GM10248 (cell line): Measurements from ENCODE around the gene NDUFS6.

Source experiments
- CTCF ChIA-PET: fragments of 300-600 bp; sonication (Branson Sonifier 250); formaldehyde crosslinking; extraction: SDS; loops from one replicate; lab custom pipeline; 2021; ENCODE audit warnings: antibody characterized with exemption; lab: Yijun Ruan, JAX
- POLR2A ChIA-PET: fragments of 350-650 bp; sonication (Branson Sonifier 250); formaldehyde crosslinking; extraction: SDS; loops from one replicate; lab custom pipeline; 2020; ENCODE audit warnings: antibody characterized with exemption; lab: Yijun Ruan, JAX
- DNase-seq: peaks from one replicate; pipeline ENCODE4 v3.0.0; 2012; ENCODE audit errors: extremely low spot score
- TF ChIP-seq, protein P1 (sequence below): IDR thresholded peaks from 2 replicates; pipeline ENCODE4 v1.5.1; 2012; ENCODE audit warnings: mild to moderate bottlenecking, low read depth; ENCODE audit errors: extremely low read depth, missing control alignments, control extremely low read depth

Gene NDUFS6

DNA sequence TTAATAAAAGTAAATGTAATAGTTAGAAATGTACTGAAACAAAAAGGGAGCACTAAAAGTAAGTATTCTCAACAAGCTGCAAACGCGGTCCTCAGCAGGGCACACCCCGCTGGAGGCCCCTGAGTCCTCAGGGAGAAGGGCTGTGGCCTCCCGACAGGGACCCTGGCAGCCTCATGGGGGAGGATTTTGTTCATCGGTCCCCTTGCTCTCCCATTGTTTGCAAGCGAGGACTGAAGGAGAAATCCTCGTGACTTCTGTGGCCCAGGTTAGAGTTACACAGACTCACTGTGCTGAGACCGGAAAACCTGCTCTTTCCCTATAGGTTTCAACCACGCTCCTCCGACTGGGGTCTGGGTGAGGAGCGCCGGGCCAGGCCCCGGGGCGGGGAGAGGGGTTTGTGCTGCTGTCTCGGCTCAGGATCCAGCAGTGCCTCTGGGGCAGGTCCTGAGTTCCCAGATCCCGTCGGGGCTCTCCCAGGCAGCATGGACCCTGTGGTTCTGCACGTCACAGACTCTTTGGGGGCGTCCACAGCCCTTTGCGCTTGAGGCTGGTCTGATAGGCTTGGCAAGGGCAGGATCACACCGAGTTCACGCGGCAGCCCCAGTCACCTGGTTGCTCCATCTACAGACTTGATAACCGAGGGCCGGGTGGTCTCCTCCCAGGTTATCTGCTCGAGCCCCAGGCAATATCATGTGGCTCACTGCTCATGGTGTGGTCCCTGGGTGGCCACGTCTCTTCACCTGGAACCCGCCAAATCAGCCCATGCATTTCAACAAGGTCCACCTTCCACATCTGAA is 40.4 kb upstream of the NDUFS6 start:
- ChIA-PET POLR2A (no interaction called here), CTCF (interaction anchor here (4.2 kb wide), 1 partner anchor 12 kb away, joined by 41 read pairs; no protein-coding TSS in a partner anchor)
- TF ChIP-seq, protein P1, sequence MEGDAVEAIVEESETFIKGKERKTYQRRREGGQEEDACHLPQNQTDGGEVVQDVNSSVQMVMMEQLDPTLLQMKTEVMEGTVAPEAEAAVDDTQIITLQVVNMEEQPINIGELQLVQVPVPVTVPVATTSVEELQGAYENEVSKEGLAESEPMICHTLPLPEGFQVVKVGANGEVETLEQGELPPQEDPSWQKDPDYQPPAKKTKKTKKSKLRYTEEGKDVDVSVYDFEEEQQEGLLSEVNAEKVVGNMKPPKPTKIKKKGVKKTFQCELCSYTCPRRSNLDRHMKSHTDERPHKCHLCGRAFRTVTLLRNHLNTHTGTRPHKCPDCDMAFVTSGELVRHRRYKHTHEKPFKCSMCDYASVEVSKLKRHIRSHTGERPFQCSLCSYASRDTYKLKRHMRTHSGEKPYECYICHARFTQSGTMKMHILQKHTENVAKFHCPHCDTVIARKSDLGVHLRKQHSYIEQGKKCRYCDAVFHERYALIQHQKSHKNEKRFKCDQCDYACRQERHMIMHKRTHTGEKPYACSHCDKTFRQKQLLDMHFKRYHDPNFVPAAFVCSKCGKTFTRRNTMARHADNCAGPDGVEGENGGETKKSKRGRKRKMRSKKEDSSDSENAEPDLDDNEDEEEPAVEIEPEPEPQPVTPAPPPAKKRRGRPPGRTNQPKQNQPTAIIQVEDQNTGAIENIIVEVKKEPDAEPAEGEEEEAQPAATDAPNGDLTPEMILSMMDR, result no peak
- DNase-seq, result no peak

DNA sequence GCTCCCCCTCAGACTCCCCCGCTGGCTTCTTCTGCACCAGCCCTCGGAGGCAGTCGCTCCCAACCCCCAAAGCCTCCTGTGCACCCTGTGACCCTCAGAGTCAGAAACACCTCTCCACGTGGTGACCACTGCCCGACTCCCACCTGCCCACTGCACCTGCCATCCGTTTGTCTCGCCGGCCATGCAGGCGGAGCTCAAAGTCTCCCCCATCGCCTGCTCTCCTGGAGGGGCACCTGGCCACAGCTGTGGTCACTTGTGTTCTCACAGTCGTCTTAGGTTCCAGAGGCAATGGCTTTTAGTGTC is 39.8 kb upstream of the NDUFS6 start:
- ChIA-PET POLR2A (no interaction called here), CTCF (interaction anchor here (4.2 kb wide), 1 partner anchor 12 kb away, joined by 41 read pairs; no protein-coding TSS in a partner anchor)
- no peak for DNase-seq
- TF ChIP-seq, protein P1, result no peak

DNA sequence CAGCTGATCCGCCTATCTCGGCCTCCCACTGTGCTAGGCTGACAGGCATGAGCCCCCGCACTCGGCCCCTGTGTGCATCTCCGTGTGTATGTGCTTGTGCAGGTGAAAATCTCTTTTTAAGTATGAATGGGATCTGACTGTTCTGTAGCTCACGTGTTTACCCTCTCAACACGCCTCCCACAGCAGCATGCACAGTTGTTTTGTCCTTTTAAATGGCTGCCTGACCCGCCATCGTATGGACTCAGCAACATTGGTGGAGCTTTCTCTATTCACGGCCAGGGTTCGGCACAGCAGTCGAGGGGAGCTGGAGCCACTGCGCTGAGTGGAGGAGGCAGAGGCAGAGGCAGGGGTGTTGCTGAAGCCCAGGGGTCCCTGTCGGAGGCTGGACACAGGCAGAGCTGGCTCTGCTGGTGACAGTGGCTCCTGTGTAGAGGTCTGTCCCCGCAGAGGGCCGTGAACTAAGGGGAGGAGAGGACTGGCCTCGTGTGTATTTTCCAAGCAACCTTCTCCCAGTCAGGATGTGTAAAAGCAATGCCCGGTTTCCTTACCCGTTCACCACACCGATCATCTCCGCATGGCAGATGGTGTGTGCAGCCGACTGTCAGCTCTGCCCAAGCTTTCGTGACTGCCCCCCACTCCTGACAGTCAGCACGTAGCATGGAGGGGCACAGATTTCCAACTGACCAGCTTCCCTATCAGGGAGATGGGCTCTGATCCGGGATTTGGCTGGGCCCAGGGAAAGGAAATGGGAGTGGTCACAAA is 38.9 kb upstream of the NDUFS6 start:
- no peak for DNase-seq
- ChIA-PET POLR2A (no interaction called here), CTCF (interaction anchor here (0.7 to 5.1 kb wide), 6 partner anchors 8 to 279 kb away, joined by 3 to 41 read pairs (median 8); no protein-coding TSS in a partner anchor)
- TF ChIP-seq, protein P1, result no peak

DNA sequence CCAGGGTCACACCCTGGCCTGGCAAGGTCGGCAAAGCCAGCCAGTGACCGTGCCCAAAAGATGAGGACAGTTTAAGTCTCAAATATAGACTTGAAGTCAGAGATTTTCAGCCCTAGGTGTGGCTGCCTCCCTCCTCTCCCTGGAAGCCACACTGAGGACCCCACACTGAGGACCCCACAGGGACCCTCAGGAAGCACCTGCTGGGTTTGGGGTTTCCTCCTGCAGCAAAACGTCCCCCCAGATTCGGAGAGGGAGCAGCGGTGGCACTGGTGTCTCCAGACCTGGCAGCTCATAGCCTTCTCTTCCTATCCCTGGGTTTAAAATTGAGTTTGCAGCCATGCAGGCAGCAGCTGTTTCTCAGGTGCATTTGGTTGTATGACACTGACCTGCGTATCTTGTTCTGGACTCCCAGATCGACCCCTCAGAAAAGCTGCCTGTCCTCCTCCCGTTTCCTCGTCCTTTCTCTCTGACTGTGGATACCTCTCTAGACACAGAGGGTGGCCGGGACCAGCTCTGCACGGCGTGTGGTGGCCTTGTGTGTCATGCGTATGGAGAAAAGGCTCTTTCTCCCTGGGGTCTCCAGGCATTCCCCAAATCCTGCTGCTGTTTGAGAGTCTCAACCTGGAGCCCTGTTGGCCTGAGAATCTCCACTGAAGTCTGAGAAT is 38.2 kb upstream of the NDUFS6 start:
- no peak for DNase-seq
- ChIA-PET POLR2A (no interaction called here), CTCF (interaction anchor here (0.7 to 5.1 kb wide), 20 partner anchors 9 to 284 kb away, joined by 3 to 41 read pairs (median 4); no protein-coding TSS in a partner anchor)
- TF ChIP-seq, protein P1, result no peak

DNA sequence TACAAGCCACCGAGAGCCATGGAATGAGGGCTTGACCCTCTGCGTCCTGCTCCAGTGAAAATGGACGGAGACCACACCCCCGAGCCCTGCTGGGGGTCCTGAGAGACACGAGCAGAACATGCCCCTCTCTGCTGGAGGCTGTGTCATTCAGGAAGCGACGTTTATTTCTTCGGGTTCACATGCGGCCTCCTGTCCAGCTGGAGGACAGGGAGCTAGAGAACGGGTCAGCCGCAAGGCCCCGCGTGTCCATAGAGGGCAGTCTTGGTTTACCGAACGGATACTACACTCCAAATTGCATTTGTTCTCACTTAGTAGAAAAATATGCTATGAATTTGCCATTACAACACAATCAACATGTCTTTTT is 37.7 kb upstream of the NDUFS6 start:
- peak; percentile 73 for DNase-seq
- POLR2A ChIA-PET, result no interaction called here
- TF ChIP-seq, protein P1, result peak; percentile 62
- CTCF ChIA-PET, result interaction anchor here (0.7 to 5.1 kb wide), 19 partner anchors 9 to 283 kb away, joined by 3 to 41 read pairs (median 4); no protein-coding TSS in a partner anchor

DNA sequence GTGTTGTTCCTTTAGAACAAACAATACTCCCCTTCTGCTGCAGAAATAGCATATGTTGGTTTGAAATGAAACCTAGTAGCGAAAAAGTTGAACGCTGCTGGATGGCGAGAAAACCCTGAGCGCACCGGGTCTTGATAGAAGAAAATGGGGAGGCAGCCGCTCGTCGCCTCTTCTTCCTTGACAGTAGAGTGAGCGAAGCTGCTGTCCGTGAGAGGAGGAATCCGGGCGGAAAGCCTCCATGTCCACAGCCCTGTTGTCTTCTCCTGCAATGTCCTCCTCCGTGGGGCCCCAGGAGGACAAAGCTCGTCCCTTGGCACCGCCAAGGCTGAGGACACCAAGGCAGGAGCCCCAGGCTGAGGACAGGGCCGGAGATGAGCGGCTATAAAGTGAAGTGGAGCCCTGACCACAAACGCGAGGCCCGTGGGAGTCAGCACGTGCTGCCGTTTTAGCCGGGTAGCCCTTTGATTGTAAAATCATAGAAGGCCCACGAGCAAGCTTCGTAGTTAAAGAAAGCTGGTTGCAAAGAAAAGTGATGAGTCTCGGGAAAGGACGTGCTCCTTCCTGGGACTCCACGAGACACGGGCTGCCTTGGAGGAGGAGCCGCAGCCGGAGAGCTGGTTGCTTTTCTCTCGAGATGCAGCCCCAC is 37.1 kb upstream of the NDUFS6 start:
- POLR2A ChIA-PET, result no interaction called here
- CTCF ChIA-PET, result interaction anchor here (0.8 to 5.1 kb wide), 16 partner anchors 9 to 283 kb away, joined by 3 to 41 read pairs (median 4); no protein-coding TSS in a partner anchor
- TF ChIP-seq, protein P1, result no peak
- DNase-seq, result no peak
